Loucy (cell line): ENCODE measurements around the gene EFNA5.

Source experiments
- CTCF ChIP-seq: fragments of 200-600 bp; sonication (generic); conservative IDR thresholded peaks from 2 replicates; pipeline ENCODE4 v1.5.1; 2014; ENCODE audit warnings: mild to moderate bottlenecking, antibody characterized with exemption, low read length
- EZH2phosphoT487 ChIP-seq: fragments of 200-600 bp; IDR thresholded peaks from 2 replicates; pipeline ENCODE4 v1.6.1; 2018; ENCODE audit warnings: antibody characterized with exemption, mild to moderate bottlenecking, moderate library complexity, borderline replicate concordance

GRCh38 chr5:107329850-107330249, 340.9 kb downstream of the EFNA5 start:
- TF ChIP-seq CTCF (no peak), EZH2phosphoT487 (no peak)
